ENCODE data around the gene KIAA1671.
"Not testable (repeated sequence)": the region's sequence is repeated elsewhere in the genome, so short reads cannot be mapped to it uniquely, and the experiment has no call there.

Gene KIAA1671

DNA sequence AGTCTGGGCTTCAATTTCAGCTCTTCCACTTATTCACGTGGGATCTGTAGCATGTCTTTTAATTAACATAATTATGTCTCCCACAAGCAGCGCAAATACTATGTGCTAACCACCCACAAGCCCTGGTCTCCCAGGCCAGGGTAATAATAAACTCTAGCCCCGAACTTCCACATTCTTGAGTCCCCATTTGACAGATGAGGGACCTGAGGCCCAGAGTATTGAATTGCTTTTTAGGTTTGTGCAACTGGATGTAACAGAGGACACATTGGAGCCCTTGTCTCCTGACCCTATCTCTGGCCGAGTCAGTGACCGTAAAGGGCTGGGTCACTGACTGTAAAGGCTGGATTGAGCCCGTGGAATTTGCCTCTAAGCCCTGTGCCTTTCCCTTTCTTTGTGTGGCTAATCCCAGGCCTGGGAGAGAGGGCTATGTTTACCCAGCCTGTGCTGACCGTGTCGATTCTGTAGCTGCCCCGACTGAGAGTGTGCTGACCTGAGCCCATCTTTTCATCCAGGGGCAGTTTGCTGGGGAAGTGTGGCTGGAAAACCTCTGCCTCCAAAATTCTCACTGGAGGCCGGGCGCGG lies 270.8 kb downstream of the KIAA1671 start:
- DNase-seq (ENCODE audit: low read depth in 3 of 3, low spot score in 1 of 3), result no peak

DNA sequence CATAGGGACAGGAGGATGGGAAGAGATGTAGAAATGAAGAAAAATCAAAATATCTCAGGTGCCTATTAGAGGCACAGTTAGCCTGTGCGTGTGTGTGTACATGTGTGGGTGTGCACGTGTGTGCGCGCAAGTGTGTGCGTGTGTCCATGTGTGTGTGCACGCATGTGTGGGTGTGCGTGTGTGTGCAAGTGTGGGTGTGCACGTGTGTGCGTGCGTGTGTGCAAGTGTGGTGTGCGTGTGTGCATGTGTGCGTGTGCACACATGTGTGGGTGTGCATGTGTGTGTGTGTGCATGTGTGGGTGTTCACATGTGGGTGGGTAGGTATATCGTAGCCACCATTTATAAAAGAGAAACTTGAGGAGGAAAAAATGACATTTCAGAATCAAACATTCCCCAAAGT lies 276.3 kb downstream of the KIAA1671 start:
- no peak for DNase-seq (ENCODE audit: low read depth in 3 of 3, low spot score in 1 of 3)

DNA sequence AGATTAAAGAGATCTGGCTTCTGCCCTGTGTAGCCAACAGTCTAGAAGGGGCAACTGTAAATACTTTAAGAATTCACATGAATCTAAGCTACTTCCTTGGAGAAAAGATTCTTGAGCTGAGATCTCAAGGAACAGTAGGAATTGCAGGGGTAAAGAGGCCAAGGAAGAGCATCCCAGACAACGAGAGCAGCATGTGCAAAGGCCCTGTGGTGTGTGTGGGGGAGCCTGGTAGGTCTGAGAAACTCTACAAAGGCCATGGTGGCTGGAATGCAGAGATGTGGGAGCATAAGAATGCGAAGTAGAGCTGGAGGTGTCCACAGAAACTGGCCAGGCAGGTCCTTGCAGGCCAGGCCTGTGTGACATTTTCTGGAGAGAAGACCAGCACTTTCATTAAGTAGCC lies 278.2 kb downstream of the KIAA1671 start:
- not testable (repeated sequence) for DNase-seq (ENCODE audit: low read depth in 3 of 3, low spot score in 1 of 3)

DNA sequence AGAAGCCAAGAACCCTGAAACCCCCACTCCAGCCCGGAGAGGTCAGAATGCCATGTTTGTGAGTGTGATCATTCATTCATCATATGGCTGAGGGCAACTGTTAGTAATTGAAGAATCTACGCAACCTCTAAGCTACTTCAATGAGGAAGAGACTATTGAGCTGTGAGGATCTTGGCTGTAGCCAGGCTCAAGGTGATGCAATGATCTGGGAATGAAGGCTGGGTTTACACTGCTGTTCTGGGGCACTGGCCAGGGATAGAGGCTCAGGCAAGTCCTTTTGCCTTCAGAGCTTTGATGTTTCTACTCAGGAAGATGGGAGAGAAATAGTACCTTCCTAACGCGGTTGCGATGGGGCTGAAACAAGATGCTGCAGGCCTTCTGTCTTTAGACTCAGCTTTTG lies 279.8 kb downstream of the KIAA1671 start:
- DNase-seq (ENCODE audit: low read depth in 3 of 3, low spot score in 1 of 3), result no peak

DNA sequence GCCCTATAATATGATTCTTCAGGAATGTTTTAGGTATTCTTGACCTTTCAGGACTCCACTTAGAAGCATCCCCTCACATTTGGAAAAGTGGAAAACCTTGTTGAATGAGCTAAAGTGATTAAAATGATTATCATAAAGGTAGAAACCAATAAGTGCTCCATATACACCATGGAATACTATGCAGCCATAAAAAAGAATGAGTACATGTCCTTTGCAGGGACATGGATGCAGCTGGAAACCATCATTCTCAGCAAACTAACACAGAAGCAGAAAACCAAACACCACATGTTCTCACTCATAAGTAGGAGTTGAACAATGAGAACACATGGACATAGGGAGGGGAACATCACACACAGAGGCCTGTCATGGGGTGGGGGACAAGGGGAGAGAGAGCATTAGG lies 281.2 kb downstream of the KIAA1671 start:
- DNase-seq (ENCODE audit: low read depth in 3 of 3, low spot score in 1 of 3), result not testable (repeated sequence)

DNA sequence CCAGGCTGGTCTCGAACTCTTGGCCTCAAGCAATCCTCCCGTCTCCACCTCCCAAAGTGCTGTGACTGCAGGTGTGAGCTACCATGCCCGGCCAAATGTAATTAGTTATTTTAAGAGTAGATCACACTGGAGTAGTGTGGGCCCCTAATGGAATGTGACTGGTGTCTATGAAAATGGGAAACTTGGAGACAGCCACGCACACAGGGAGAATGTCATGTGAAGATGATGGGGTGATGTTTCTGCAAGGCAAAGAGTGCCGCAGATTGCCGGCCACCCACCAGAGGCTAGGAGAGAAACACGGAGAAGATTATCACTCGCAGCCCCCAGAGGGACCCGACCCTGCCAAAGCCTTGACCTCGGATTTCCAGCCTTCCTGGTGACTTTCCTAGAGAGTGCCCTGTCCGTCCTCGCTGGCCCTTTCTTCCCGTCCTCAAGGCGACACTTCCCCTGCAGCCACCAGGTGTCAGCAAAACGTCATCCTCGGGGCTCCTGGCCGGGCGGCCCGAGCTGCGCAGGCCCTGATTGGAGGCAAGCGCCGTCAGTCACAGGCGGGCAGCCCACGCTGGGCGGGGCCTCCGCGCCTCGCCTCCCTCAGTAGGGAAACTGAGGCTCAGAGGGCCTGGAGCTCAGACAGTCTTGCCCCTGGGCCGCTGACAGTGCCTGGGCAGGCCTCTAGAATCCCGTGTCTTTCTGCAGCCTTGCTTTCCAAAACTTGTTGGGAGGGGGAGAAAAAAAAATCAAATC lies 283.2 kb downstream of the KIAA1671 start:
- DNase-seq (ENCODE audit: low read depth in 3 of 3, low spot score in 1 of 3), result peak in 2 of 3 donors; percentile 17 to 42

DNA sequence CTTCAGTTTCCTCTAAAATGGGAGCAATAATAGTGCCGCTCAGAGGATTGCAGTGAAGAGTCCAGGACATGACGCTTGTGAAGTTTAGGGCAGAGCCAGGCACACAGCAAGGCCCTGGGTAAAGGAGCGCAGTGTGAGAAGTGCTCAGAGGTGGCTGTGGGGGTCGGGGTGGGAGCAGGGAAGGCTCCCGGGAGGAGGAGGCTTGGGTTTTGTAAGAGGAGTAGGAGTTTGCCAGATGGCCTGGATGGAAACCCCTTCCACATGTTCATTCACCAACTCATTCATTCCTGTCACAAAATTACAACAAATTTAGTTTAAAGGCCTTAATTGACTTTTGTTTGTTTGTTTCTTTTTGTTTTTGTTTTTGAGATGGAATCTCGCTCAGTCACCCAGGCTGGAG lies 283.9 kb downstream of the KIAA1671 start:
- DNase-seq (ENCODE audit: low read depth in 3 of 3, low spot score in 1 of 3), result no peak

DNA sequence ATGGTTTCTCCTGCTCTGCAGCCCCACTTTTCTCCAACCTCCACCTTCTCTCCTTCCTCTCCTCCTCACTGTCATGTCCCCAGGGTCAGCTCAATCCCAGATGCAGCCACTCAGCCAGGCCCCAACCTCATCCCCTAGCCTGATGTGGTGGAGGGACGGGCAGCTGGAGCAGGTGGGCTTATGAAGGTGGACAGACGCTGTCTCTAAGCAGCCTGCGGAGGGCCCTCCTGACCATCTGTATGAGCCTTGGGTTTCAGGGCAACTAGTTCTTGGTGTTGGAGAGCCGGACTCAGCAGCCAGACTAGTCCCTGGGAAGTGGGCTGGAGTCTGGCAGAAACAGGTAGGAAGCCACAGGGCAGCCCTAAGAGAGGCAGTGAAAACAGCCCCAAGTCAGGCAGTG lies 285.0 kb downstream of the KIAA1671 start:
- DNase-seq (ENCODE audit: low read depth in 3 of 3, low spot score in 1 of 3), result no peak

DNA sequence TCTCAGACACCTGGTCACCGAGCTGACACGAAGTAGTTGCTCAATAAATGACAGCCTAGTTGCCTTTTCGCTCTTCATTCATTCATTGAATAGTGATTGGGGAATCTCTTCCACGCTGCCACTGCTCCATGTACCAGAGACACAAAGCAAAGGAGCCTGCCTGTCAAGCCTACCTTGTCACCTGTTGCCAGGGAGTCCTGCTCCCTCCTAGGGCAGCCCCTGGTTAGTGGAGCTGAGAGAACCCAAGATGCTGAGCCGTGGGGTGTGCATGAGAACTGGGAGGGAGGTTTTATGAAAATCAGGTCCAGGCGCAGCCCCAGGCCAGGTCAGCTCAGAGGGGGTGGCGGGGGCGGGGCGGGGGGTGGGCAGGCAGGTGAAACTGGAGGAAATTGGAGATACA lies 285.5 kb downstream of the KIAA1671 start:
- not testable (repeated sequence) for DNase-seq (ENCODE audit: low read depth in 3 of 3, low spot score in 1 of 3)
